Spleen (tissue), 11 donors: ENCODE measurements around the gene CDK2AP2. TPM values are rescaled to one million over a fixed set of nuclear protein-coding genes. Genes with fewer than 3 reads are reported as not detected.

Experiments used
- DNase-seq: peaks from one replicate; pipeline ENCODE4 v3.0.0-alpha.2; 2020
- H3K27ac ChIP-seq, 8 donors: fragments of 200-600 bp; sonication (generic) in 7 of 8; 1 replicate in 4 of 8; 2 replicates in 4 of 8; pipeline versions ENCODE4 v1.5.0 to v1.8.0; 2016 to 2021; ENCODE audit warnings: inconsistent platforms in 4 of 8, mild to moderate bottlenecking in 4 of 8, moderate library complexity in 1 of 8
- H3K27me3 ChIP-seq, 7 donors: fragments of 200-600 bp; sonication (generic) in 6 of 7; replicated peaks in 1 of 7; 1 replicate in 4 of 7; 2 replicates in 3 of 7; pipeline versions ENCODE4 v1.5.0 to v1.8.0; 2016 to 2021; ENCODE audit warnings: inconsistent platforms in 3 of 7, mild to moderate bottlenecking in 1 of 7
- H3K36me3 ChIP-seq, 6 donors: fragments of 200-600 bp; sonication (generic) in 5 of 6; 1 replicate in 4 of 6; 2 replicates in 2 of 6; pipeline versions ENCODE4 v1.5.0 to v1.8.0; 2016 to 2021; ENCODE audit warnings: inconsistent platforms in 2 of 6
- H3K4me1 ChIP-seq, 6 donors: fragments of 200-600 bp; sonication (generic) in 5 of 6; 1 replicate in 3 of 6; 2 replicates in 3 of 6; pipeline versions ENCODE4 v1.5.0 to v1.8.0; 2016 to 2021; ENCODE audit warnings: inconsistent platforms in 3 of 6
- H3K4me3 ChIP-seq, 8 donors: fragments of 200-600 bp; sonication (generic) in 7 of 8; 1 replicate in 4 of 8; 2 replicates in 4 of 8; pipeline versions ENCODE4 v1.5.0 to v1.8.0; 2016 to 2021; ENCODE audit warnings: inconsistent platforms in 4 of 8, mild to moderate bottlenecking in 4 of 8, moderate library complexity in 2 of 8
- H3K9me3 ChIP-seq, 8 donors: fragments of 200-600 bp; sonication (generic) in 7 of 8; 1 replicate in 4 of 8; 2 replicates in 4 of 8; pipeline versions ENCODE4 v1.5.0 to v1.8.0; 2016 to 2021; ENCODE audit warnings: inconsistent platforms in 4 of 8
- POLR2A ChIP-seq, 3 donors: fragments of 450-650 bp; IDR thresholded peaks; one replicate each; pipeline ENCODE4 v1.5.1; 2017; ENCODE audit warnings: antibody characterized with exemption in 3 of 3, mild to moderate bottlenecking in 1 of 3
- POLR2AphosphoS5 ChIP-seq, 3 donors: sonication (generic); formaldehyde crosslinking; IDR thresholded peaks; one replicate each; pipeline ENCODE4 v1.5.1; 2017; ENCODE audit warnings: antibody characterized with exemption in 3 of 3
- WGBS, 5 donors: extraction: QIAGEN DNeasy Blood & Tissue Kit in 3 of 5; methylation state at CpG; one replicate each; pipeline versions ENCODE4 v1.1.5 to v1.1.7; 2013 to 2018; 5-methylcytosine and 5-hydroxymethylcytosine counted together
- intact Hi-C: fragments of 100-400 bp; cut with DNase I; formaldehyde crosslinking; loops from one replicate; pipeline ENCODE4 v1.15.0; 2023; ENCODE audit warnings: low total_unique reads
- polyA plus RNA-seq, 3 donors: library from polyadenylated mRNA; stranded (reverse); fragments of 200-250 nt; gene quantifications; one replicate each; pipeline ENCODE4 v1.2.1, GENCODE V29; 2013
- total RNA-seq, 7 donors: library from RNA; depleted of rRNA in 3 of 7; stranded (reverse); fragments of >200 nt in 3 of 7; fragmentation: NEBNext Ultra II Directional in 4 of 7; extraction: Animal tissue kit (Norgen Biotek cat#: 25700) in 4 of 7; gene quantifications; one replicate each; pipeline versions ENCODE4 v1.1.0 to v1.2.1, GENCODE V29; 2016 to 2021
- TF ChIP-seq, protein P1 (sequence below), 11 experiments: fragments of 200-600 bp in 7 of 11; fragments of 450-650 bp in 4 of 11; sonication (generic) in 4 of 11; IDR thresholded peaks in 8 of 11; conservative IDR thresholded peaks in 3 of 11; 1 replicate in 7 of 11; 2 replicates in 4 of 11; pipeline versions ENCODE4 v1.4.0 to v1.8.0; 2016 to 2021; ENCODE audit warnings: antibody characterized with exemption in 11 of 11, inconsistent platforms in 4 of 11, mild to moderate bottlenecking in 1 of 11
- donor health status: healthy with polysubstance abuse.
- donor health status: DM: no; HTN: no; CAD: no; lungs with moderate emphysema.
- donor health status: DM: no; HTN: no; CAD: no.
- donor health status: Bipolar disorder and iron deficiency.
- donor health status: healthy.
- donor health status: DM: no; HTN: no; CAD: no.
- donor health status: DM: yes; HTN: yes; CAD: no.

Gene CDK2AP2
- total and polyA plus RNA-seq, 10 donors, result 32.9 to 57.1 (median 42.6) TPM

DNA sequence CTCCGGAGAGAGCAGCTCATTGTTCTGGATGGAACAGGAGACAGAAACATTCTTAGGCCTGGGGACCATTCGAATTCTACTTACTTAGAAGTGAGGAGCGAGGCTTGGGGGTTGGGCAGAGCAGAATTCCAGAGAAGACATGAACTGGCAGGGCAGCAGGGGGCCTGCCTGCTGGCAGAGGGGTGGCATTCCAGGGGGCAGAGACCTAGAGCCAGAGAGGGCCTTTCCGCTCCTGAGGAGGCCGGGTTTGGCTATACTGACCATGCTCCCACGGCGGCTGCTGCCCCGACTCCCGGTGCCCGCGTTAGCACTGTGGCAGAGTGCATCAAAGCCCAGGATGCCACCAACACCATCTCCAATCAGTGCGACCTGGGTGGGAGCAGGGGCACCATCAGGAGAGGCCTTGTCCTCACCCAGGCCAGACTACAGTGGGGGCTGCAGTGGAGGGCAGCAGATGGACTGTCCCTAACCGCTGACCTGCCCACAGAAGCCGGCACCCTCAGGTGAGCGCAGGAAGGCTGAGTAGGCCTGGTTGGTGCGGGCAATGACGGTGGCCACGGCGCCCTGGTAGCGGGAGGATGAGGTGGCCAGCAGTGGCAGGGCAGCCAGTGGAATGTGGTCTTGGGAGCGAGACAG is 10.2 kb downstream of the CDK2AP2 start:
- no peak for DNase-seq
- H3K4me1 ChIP-seq, result peaks cover 0 to 25% (median 7%) of the 10 kb centered on the region in 6 donors
- H3K9me3 ChIP-seq, result no peaks in the 10 kb centered on the region
- 94 to 98% (median 95%) methylated on average over 12 to 21 of the region's 21 CpGs for WGBS, 5 donors
- intact Hi-C loops, result no loop called here
- H3K27me3 ChIP-seq, result no peaks in the 10 kb centered on the region
- TF ChIP-seq, protein P1, sequence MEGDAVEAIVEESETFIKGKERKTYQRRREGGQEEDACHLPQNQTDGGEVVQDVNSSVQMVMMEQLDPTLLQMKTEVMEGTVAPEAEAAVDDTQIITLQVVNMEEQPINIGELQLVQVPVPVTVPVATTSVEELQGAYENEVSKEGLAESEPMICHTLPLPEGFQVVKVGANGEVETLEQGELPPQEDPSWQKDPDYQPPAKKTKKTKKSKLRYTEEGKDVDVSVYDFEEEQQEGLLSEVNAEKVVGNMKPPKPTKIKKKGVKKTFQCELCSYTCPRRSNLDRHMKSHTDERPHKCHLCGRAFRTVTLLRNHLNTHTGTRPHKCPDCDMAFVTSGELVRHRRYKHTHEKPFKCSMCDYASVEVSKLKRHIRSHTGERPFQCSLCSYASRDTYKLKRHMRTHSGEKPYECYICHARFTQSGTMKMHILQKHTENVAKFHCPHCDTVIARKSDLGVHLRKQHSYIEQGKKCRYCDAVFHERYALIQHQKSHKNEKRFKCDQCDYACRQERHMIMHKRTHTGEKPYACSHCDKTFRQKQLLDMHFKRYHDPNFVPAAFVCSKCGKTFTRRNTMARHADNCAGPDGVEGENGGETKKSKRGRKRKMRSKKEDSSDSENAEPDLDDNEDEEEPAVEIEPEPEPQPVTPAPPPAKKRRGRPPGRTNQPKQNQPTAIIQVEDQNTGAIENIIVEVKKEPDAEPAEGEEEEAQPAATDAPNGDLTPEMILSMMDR (IDR thresholded peaks at IDR 0.05 in 8 of 11, conservative IDR thresholded peaks at IDR 0.05 in 3 of 11), result no peak
- TF ChIP-seq POLR2AphosphoS5 (IDR thresholded peaks at IDR 0.05) (peak in 1 of 3 donors; percentile 17), POLR2A (IDR thresholded peaks at IDR 0.05) (no peak)
- no peak overlapping the region for H3K27ac ChIP-seq
- no peak overlapping the region for H3K4me3 ChIP-seq
- peaks cover 0 to 100% (median 84%) of the 10 kb centered on the region in 6 donors for H3K36me3 ChIP-seq

DNA sequence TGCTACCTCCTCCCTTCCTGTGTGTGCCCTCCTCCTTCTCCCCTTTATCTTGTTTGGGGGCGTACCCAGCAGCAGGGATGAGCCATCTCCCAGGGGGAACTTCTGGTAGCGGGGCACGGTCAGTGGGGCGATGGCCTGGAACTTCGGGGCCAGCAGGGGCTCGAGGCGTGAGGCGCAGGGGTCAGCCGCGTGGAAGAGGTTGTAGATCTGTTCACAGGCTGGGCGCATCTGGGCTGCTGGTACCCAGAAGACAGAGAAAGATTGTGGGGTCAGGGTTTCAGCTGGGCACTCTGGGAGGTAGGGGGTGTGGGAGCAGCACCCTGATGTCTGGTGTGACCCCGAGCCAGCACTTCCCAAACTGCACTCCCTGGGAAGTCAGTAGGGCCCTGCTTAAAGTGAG is 11.8 kb downstream of the CDK2AP2 start:
- Histone ChIP-seq H3K27ac (no peak overlapping the region), H3K27me3 (no peaks in the 10 kb centered on the region), H3K4me1 (peaks cover 0 to 8% (median 3%) of the 10 kb centered on the region in 6 donors), H3K36me3 (peaks cover 0 to 100% (median 86%) of the 10 kb centered on the region in 6 donors), H3K4me3 (no peak overlapping the region), H3K9me3 (no peaks in the 10 kb centered on the region)
- no peak for TF ChIP-seq POLR2AphosphoS5 (IDR thresholded peaks at IDR 0.05)
- TF ChIP-seq POLR2A (IDR thresholded peaks at IDR 0.05), result no peak
- TF ChIP-seq, protein P1 (IDR thresholded peaks at IDR 0.05 in 8 of 11, conservative IDR thresholded peaks at IDR 0.05 in 3 of 11), result no peak
- WGBS, 5 donors, result 92 to 96% (median 92%) methylated on average over 11 to 12 of the region's 12 CpGs
- intact Hi-C loops, result no loop called here
- no peak for DNase-seq

DNA sequence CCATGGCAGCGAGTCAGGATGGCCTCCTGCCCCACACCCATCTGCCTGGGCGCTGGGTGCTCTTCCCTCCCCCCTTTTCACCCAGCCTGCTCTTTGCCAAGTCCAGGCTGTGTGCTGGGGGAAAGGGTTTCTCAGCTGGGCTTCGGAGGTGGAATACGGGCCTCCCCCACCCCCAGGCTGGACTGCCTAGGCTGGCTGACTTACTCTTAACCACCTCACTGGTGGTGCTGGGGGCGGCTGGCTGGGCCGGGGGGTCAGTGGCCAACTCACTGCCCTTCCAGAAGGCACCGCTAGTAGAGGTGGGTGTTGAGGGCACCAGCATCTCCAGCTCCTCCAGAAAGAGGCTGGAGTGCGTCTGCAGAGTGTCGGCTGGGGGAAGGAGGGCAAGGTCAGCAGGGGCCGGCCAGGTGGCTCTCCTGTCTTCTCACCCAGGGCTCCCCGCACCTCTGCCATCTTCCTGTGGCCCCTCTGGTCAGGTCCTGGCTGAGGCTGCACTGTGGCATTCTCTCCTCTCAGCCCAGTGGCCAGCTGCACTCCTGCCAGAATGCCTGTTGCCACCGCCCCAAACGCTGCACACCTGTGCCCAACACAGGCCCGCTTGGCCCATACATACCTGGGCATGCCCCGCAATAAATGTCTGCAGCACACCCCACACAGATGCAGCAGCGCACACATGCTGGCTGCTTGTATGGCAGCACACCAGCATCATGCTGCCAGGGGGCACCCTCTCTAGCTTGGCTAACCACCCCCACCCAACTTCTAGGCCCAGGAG is 12.5 kb downstream of the CDK2AP2 start:
- DNase-seq, result no peak
- 90 to 97% (median 95%) methylated on average over 11 to 16 of the region's 16 CpGs for WGBS, 5 donors
- H3K36me3 ChIP-seq, result peaks cover 0 to 100% (median 89%) of the 10 kb centered on the region in 6 donors

More for the DNA sequence above, 12.5 kb downstream of the CDK2AP2 start:
- Histone ChIP-seq H3K9me3 (no peaks in the 10 kb centered on the region), H3K4me1 (peaks cover 0 to under 1% (median 0%) of the 10 kb centered on the region in 6 donors), H3K27ac (no peak overlapping the region), H3K27me3 (no peaks in the 10 kb centered on the region), H3K4me3 (no peak overlapping the region)
- TF ChIP-seq POLR2A (IDR thresholded peaks at IDR 0.05) (no peak), POLR2AphosphoS5 (IDR thresholded peaks at IDR 0.05) (peak in 2 of 3 donors; percentile 21 to 42)
- TF ChIP-seq, protein P1 (IDR thresholded peaks at IDR 0.05 in 8 of 11, conservative IDR thresholded peaks at IDR 0.05 in 3 of 11), result no peak
- intact Hi-C loops, result no loop called here
